ENCODE data around the gene NDST3.

The NDST3 gene

DNA sequence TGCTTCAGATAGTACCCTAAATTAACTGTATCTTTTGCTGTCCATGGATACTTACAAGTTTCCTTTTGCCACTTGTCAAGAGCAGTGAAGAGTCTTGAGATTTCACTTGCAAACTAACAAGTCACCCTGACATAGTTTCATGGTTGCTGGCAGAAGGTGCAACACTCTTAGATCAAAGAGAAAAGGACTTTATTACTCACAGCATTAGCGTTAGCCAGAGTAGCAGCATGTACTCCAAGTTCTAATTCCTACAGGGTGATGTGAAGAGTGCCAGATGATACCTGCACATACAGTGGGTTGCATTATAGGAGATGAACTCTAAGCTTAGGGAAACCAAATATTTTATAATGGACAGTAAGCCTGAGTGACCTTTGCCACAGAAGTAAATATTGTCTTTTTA is 47.9 kb downstream of the NDST3 start:
- no peak for DNase-seq

DNA sequence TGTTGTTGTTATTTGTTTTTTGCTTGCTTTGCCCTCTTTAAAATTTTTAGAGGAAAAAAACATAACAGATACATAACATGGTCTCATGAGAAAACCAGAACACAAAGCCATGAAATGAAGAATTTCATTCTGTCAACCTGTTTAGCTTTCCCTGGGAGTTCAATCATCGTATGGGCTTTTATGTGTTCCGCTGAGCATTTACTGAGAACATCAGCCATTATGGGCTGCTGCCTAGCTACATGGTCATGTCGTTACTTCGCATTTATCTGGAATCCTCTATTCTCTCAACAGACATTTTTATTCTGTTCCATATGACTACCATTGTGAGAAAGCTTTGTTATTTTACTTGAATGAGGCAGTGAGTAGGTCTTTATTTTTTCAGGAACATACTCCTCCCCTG is 51.4 kb downstream of the NDST3 start:
- DNase-seq = no peak

DNA sequence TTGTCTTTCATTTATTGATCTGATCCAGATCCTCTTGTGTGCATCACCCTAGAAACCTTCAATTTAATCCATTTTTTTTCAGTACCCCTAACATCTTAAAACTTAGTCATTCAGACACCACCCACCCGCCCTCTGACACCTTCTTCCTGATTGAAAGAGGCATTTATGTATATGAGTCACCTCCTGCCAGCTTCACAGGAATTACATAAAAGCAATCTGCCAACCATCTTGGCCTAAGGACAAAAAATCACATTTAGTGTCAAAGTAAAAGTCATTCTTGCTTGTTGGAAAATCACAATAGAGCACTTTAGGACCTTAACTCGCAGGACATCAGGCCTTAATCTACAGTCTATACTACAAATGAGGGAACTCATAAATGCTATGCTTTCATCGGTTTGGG is 52.1 kb downstream of the NDST3 start:
- no peak for DNase-seq

DNA sequence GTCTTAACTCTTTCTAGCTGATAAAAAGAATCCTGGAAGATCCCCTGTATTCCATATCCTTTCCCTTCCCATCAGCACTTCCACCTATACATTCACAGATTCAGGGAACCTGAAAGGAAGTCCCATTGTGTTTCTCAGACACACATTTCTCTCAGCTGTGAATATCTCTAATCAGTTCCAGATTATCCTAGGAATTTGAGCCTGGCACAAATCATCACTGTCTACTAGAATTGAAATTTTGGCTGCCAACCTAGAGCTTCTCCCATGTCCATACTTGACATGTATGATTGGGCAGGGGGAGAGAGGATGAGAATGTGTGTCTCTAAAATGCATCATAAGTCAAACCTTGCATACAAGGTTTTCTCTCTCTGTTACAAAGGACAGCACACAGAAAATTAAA is 53.1 kb downstream of the NDST3 start:
- no peak for DNase-seq

DNA sequence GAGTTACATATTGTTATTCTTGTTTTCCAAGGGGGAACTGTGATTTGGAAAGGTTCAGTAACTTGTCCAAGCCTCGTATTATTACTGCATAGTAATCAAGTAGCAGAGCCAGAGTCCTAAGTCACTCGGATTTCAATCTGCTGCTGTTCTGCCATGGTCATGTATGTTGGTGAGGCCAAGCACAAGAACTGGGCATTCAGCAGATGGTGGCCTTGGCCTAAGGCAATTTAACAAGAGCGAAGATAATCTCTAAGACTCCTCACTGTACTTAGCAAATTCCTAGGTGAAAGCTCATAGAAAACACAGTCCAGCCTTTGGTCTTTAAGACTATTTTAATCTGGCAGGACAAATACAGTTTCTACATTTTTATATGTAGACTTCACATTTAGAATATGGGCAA is 64.8 kb downstream of the NDST3 start:
- DNase-seq = no peak

DNA sequence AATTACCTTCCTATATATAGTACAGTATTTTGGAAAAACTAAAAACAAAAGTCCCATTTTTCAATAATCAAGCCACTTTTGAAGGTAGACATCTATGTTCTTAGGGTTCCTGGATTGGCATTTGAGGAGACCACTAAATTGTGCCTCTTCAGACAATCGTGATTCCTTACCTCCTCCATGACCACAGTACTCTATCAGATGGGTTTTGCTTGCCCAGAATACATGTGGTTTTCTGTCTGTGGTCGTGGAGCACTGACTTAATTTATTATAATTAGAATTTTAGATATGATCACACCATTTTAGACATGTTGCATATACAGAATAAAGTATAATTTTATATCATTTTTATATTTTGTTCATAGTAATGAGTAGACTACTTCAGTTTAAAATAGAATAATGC is 67.9 kb downstream of the NDST3 start:
- no peak for DNase-seq

DNA sequence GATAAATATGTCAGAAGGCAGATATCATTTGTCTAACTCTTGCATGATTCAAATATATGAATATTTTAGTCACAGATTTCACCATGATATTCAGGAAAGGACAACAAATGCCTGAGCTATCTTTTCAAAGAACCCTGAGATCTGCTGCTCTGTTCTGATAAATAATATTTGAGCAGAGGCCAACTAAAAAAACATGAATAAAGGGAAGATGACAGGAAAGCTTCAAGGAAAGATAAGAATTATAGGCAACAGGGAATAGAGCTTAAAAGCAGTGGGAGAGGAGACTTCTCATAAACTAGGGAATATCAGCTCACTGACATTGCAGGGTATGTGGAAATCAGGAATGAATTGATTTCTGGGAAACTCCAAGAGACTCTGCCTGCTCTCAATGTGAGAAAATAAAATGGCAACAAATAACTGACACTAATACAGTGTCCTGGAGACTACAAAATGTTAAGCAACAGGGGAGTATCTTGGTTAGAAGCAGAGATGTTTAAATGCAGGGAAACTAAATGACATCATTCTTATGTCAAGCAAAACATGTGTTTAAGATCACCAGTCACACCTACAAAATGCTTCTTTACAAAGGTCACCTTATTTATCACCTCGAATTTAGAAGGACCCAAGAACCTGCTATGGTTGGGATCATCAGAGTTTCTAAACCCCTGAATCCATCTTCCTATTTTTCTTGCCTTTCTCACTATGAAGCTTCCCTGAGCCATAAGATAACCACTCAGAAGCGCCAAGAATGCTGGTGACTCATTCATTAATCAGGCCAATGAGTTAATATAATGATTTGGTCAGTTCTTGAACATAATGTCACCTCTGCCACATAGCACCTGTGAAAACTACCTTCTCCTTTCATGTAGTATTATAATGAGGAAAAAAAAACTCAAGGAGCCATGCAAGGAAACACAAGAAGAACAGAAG is 78.1 kb downstream of the NDST3 start:
- no peak for DNase-seq

DNA sequence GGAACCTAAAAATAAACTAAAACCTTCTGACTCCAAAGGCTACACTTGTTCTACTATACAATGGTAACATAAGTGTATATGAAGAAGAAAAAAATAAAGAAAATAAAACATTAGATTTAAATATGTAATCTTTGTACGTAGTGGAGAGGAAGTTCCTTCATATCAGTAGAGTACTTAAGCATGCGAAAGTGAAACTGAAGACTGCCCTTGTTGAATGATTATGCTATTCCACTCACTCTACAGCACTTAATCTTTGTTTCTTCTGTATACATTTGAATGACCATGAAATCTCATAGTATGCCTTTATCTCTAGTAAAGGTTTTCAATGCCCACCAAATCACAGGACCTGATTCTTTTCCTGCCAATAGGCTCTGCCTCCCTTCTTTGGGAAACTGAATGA is 78.9 kb downstream of the NDST3 start:
- no peak for DNase-seq

DNA sequence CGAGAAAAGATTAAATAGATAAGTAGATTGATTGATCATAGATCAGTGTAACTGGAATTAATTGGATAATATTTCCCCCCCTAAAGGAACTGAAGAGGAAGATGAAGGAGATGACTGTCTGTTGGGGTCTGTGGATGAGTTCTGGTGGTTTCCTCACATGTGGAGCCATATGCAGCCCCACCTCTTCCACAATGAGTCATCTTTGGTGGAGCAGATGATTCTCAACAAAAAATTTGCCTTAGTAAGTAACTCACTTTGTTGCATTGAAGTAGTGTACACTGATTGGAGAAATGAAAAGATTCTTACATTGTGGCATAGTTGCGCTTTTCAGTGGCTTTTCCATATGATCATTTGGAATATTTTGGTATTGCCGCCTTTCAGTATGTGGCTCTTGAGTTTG is 80.4 kb downstream of the NDST3 start:
- no peak for DNase-seq

DNA sequence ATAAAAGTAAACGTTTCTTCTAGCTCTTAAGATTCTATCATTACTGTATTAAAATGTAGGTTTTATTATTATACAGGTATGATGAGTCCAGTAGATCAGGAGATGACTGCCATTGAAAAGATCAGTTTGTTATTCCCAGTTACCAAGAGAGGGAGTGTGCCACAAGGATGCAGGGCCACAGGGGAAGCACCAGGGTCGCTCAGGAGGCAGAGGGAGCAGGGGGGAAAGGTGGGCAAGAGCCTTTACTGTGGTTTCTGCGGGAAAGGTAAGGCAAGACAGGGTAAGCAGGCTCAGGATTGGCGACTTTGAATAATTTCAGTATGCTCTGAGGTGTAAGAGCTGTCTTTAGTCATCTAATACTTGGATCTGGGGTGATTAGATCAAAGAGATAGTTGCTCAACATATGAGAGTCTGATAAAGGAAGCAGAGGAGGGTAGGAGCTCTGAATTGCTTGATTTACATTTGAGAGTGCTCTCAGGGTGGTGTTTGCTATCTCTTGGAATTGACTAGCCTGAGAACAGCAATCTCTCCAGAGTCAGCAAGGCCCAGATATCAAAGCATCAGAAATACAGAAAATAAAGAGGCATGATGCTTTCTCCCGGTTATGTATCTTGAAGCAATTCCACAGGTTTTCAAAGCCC is 86.0 kb downstream of the NDST3 start:
- no peak for DNase-seq

DNA sequence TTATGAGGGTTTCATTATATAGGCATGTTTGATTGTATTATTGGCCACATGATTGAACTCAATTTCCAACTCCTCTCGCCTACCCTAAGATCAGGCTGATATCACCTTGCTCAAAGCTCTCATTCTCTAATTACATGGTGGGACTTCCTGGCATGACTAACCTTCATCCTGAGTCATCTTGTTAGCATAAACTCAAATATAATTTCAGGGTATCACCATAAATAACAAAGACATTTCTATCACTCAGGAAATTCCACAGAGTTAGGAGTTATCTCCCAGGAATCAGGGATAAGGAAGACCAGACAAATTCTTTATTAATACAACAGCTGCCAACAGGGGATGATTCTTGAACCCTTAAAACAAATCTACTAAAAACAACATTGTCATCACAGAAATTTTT is 90.7 kb downstream of the NDST3 start:
- no peak for DNase-seq

DNA sequence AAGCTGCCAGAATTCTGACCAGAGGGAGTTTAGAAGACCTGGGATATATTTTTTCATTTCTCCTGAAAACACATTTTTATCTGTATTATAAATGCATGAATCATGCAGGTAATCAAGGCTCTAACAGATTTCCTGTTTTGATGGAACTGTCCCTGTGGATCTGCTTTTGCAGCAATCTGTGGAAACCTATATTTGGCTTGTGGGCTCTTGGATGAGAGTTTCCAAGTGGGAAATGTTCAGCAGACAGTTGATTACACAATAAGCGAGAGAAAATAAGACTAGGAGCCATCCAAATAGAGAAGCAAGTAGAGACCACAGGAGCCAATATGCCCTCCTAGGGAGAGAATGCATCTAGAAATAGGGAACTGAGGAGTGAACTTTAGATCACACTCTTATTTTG is 105.0 kb downstream of the NDST3 start:
- no peak for DNase-seq

DNA sequence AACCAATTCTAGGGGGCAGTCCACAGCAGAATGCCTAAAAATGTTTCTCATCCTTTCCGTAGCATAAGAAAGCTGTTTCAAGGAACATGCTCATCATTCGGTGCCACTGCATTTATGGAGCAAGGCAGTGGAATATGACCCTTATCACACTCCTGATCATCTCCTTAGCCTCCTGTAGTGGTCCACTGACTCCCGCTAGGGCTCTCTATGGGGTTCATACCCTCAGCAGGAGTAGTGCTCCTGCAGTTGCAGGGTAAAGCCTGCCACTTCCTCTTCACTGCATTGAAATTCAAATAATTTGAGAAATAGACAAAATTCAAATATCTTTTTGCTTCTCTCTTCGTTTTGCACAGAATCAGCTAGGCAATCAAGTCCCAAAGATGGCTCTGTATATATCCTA is 107.0 kb downstream of the NDST3 start:
- DNase-seq = no peak

DNA sequence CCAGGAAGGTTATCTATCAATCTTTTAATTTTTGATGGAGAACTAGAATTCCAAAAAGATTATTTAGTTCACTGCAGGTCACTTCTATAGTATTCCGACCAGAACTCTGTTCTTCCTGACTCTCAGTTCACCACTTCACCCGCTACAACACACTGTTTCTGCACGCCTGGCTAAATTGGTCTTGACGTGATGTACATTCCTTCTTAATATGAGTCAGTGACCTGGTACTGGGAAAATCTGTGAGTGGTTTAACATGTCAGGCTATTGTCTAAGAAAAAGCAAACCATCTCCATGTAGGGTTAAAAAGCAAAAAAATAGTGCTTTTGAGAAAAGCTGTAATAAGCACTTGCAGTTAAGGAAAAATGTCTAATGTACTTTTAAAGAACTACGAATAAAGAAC is 120.4 kb downstream of the NDST3 start:
- DNase-seq = no peak

DNA sequence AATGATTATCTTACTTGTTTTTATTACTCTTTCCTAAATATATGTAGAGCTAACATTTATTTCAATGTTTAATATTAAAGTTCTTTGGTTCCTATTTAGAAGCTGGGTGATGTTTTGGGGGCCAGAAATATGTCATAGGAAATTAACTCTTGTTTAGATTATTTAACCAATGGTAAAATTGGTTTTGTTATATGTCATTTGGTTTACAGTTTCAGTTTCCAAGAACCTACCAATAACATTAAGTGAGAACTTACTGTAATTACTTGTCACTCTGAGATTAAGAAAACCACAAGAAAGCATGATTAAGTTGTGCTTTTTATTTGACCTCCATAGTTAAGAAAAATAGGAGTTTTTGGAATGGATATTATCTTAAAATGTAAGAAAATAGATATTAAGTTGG is 121.2 kb downstream of the NDST3 start:
- no peak for DNase-seq

DNA sequence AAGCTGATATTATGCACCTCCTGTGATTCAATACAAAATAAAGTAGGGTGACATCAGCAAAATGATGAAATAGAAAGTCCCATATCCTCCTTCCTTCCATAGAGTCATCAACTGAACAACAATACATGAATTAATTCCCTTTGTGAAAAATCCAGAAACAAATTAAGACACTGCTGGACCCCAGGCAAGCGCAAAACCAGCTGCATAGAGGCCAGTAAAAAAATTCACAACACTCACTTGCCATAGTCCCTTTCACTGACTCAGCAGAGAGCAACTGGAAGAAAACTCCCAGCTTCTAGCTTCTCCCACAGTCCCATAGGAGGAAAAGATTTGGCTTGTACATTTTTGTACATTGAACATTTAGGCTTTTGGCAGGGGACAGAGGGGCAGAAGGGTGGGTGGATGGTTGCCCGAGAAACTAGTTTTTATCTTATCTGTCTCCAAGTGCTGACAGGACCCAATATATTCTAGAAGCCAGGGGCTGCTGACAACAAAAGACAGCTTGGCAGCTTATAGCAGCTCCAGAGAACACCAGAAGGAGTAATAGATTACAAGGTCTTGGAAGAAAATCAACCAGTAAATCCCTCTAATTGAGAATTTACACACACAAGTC is 124.6 kb downstream of the NDST3 start:
- DNase-seq = no peak

DNA sequence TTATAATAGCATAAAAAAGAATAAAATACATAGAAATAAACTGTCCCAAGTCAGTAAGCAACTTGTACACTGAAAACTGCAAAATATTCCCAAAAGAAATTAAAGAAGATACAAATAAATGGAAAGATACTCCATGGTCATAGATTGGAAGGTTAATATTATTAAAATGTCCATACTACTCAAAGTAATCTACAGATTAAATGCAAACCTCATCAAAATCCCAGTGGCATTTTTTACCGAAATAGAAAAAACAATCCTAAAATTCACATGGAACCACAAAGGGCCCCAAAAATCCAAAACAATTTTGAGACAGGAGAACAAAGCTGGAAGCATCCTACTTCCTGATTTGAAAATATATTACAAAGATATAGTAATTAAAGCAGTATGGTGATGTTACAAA is 133.0 kb downstream of the NDST3 start:
- DNase-seq = no peak

DNA sequence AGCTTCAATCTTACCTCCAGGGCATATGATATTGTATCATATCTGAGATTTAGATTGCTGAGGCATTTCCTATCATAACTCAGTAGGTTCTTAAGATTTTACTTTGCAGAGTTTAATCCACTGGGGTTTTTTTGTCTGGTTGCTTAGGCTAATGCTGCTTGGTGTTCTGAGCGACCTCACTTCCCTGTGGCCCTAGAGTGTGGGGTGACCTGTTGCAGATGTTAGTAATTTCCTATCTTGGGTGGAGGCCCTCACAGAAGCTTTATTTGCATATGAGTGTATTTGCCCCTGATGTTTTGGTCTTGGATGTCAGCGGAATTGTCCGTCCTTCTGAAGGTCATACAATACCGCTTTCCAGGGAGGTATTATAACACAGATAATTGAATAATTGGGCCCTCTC is 137.1 kb downstream of the NDST3 start:
- no peak for DNase-seq

DNA sequence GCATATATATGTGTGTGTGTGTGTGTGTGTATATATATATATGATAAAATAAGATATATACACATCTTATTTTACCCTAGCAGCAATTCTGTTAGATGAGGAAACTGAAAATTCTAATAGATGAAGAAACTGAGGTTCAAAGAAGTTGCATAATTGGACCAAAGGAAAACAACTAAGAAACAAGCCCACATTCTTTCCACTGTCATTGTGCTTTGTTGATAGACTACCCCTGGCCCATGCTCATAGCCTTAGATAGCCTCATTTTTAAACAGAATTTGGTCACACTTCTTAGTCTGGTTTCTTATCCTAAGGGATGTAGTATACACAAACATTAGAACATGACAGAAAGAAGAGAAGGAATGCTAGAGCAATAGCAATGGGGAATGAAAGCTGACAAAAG is 138.8 kb downstream of the NDST3 start:
- no peak for DNase-seq

DNA sequence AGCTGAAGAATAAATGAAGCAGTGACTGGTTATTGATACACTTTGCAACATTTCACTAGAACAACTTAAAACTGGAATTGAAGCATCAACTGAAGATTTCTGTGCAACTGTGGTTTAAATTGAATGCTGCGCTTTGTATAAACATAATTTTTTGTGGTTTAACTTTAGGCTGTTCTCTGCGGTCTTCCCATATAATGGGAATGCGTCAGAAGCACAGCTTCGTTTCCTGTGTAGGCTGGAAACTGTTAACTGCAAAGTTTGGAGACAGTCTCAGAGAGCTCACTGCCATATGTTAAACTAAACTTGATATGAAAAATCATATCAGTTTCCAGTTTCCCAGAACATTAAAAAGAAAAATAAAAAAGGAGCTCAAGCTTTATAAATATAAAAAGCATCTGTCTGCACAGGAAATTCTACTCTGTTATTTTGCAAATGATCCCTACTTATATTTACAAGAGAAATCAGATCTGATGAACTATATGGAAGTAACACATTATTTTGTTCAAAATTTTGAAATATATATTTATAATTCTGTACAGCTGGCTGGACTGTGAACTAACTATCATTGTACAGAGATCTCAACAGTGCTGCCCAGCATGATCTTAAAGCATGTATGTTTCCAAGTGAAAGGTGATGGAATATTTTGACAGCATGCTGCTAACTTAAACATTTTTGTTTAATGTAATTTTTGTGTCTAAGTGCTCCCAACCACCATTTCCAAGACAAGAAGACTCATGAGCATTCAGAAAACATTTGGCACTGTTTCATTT is 139.9 kb downstream of the NDST3 start:
- no peak for DNase-seq

DNA sequence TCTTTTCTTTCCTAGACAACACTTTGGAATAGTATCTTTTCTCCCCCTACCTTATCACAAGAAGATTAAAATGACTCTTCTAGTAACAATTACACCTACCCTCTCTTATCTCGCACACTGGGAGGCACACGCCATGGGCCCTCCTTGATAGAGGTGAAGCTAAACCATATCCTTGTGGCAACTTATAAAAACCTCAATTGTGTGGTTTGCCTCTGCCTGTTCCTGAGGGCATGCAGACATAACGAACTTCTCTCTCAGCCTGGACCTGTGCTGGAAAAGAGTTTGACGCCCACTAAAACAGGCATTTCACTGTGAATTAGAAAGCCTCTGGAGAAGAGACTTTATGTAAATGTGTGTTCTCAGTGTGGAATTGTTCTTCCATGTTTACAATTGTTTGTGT is 141.2 kb downstream of the NDST3 start:
- DNase-seq = no peak

DNA sequence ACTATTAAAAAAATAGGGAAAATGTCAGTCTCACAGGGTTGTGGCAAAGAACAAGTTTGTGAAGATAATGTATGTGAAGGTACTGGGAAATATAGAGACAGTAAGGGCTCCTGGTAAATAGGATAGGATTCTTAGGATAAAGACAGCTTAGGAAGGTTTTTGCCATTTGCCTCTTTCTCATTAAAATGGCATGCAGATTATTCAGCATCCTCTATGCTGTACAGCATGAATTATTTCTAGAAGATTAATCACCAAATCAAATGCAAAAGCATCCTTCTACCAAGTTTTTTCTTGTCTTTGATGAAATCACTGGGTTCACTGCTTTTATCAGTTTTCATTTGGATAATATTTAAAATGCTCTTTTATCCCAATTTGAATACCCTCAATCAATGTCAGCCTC is 142.8 kb downstream of the NDST3 start:
- no peak for DNase-seq

DNA sequence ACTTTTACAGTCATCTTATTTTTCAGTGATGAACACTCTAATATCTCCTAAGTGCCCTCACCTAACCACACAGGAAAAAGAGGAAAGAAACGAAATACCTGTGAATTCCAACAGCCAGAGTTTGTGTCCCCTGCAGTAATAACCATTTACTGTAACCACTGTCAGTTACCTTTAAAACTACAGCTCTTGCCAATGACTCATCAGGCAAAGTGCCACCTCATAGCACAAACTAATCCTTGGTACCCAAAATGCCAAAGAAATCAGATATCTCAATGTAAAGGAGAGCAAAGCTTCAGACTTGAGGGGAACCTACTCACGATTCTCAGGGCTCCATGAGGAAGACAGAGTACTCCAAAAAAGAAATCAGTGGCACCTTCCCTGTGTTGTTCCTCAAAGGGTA is 146.5 kb downstream of the NDST3 start:
- DNase-seq = no peak

DNA sequence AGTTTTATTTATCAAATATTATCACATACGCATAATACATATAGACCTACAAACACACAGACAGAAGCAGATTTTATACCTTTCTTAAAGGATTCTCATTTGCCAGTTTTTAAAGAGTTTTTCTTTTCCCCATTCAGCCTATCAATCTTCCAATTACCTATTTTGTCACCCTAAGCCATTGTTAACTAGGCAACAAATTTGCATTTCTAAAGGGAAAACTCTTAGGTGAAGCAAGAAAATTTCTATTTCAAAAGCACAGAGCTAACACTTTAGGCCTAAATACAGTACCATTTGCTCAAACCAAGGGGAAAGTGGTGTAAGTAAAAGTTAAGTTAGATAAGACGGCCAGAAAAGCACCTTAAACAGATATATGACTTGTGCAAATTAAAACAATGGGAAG is 156.6 kb downstream of the NDST3 start:
- DNase-seq = no peak

Measured in GF-D8 (cell line).